ENCODE measurements around the gene L1CAM.

Gene L1CAM

DNA sequence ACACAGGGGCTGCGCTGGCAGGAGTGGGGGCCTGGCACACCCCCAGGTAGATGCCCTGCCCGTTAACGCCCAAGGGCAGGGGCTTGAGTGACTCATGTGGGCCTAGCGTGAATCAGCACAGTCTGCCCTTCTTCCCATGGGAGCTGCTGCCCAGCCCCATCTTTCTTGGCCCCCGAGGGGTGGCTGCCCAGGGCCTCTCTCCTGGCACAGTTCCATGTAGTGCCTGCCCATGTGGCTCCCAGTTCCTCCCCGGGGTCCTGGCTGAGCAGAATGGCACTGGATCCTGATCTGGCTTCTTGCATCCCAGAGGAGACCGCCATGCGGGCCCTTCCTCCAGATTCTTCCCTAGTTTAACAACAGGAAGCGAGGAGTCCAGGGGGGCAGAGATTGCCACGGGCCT lies 16.4 kb upstream of the L1CAM start:
- no peak for DNase-seq

DNA sequence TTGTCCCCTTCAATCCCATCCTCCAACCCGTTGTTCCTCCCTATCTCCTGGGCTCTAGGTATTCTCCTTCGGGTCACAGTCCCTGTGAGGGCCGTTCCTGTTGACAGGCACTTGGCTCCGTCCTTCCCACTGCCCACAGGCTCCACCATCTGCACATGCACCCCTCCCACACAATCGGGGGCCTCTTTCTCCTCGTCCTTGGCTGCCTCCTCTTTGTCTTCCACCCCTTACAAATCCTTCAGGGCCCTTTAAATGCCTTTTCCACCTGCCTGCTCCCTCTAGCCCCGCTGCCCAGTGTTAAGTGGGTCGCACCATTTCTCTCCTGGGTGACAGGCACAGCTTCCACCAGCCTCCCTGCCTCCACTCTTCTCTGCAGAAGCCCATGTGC lies 15.8 kb upstream of the L1CAM start:
- DNase-seq, result no peak

DNA sequence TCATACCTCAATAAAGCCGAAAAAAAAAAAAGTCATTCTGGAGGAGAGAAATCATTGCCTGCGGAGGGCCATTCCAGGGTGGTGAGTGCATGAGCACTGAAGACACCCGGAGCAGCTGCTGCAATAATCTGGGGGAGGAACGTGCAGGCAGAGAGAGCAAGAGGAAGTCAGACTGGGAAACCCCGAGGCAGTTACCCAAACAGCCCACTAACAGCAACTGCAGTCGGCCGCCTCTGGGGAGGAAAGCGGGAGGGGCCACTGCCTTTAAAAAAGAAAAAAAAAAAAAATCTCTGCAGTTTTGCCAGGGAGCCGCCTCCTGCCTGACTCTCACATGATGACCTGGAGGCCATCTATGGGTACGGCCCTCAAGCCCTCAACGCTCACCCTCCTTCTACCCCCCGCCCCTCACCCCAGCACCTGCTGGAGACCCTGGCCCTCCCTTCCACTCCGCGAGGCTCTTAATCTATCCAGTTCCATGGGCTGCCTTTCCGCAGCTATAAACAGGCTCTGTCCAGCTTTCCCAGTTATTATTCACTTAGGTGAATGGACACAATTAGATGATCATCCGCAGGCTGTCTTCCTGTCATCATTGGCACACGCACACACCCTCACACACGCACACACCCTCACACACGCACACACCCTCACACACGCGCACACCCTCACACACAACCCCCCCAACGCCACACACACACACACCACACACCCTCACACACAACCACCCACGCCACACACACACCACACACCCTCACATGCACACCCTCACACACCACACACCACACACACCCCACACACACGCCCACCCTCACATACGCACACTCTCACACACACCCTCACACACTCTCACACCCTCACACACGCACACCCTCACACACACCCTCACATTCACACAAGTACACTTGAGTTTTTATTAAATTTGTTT lies 15.1 kb upstream of the L1CAM start:
- DNase-seq, result peak; percentile 56 to 59

DNA sequence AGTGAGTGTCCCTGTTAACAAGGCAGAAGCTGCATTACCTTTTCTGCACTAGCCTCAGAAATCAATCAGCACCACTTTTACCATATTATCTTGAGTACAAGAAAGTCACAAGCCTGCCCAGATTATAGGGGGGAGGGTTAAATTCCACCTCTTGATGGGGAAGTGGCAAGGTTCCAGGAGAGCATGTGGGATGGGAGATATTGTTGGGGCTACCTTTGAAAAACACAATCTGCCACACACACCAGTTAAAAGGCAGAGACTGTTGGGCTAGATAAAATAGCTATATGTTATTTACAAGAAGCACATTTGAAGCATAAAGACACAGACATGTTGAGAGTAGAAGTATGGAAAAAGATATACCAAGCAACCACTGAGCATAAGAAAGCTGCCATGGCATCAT lies 11.9 kb upstream of the L1CAM start:
- DNase-seq, result no peak

DNA sequence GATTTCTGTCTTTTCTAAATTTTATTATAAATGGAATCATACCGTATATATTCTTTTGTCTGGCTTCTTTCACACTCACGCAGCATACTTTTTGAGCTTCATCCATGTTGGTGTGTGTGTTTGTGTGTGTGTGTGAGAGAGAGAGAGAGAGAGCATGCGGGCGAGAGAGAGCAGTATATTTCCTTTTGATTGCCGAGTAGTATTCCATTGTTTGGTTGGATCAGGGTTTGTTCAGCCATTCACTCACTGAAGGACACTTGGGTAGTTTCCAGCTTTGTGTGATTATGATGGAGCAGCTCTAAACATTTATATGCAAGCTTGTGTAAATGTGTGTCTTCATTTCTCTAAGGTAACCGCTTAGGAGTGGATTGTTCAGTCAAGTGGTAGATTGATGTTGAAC lies 3.1 kb upstream of the L1CAM start:
- no peak for DNase-seq

DNA sequence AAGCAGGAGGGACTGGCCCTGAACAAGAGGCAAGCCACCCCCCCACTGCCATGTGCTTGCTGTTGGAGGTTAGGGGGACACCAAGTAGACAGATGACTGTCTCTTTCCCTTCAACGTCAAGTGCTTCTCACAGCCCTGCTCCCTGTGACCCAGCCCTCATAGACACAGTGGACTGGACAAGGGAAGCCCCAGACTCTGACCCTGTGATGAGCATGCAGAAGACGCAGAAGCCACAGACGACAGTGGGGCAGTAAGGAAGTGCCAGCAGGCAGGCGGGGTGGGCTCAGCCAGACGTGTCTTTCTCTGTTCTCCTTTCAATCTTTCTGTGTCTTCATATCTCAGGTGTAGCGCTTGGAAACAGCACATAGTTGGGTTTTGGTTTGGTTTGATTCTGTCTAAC lies 2.4 kb upstream of the L1CAM start:
- DNase-seq, result no peak

DNA sequence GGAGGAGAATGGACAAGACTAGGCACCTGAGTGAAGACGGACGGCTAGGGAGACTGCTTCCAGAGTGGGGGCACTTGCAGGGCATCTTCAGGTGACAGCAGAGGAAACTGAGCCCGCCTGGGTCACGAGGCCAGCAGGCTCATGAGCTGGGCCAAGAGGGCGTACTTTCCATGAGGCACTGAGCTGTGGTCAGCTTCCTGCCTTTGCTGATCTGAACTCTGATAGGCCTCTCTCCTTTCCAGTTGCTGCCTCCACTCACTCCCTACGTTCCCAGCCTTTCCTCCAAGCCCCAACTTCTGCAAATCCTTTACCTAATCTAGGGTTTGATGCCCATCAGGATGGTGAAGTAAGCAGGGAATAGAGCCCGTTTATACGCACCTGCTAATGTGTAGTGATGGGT lies 1.4 kb upstream of the L1CAM start:
- no peak for DNase-seq

DNA sequence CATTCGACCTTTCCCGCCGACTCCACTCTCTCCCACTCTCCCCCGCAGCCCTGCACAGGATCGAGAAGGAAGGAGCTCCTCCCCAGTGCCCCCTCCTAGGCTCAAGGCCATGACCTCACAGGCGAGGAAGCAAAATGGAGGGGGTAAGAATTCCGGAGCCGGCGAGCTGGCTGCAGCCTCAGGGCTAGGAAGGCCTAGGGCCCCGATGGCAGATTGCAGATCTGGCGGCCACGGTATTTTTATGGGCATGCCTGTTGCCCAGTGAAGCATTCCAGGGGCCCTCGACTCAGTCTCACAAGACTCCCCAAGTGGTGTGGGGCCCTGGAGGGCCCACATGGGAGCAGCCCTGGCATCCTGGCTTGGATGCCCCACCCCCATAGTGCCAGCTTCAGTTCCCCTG lies 942 bp upstream of the L1CAM start:
- DNase-seq, result no peak

DNA sequence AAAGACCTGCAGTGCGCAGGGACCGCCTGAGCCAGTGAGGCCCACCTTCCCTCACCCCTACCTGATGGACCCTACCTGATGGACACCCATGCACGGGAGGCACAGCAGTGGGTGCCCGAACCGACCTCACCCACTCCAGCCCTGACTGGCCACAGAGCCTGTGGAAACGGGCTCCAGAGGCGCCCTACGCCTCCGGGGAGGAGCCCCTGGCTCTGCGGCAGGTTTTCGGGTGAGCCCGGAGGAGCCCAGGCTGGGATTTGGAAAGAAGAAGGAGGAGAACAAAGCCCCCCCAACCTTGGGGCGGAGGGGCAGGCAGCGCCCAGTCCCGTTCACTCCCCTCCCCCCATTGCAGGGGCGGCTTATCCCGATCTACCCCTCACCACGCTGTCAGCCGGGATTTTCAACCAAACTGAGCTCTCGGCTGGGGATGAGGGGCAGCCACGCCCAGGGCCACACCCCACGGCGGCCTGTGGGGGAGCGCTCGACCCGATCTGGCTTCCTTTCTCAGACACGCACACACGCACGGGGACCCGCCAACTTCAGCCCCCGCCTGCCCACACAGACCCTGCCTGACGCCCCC lies 675 bp downstream of the L1CAM start:
- DNase-seq, result no peak

DNA sequence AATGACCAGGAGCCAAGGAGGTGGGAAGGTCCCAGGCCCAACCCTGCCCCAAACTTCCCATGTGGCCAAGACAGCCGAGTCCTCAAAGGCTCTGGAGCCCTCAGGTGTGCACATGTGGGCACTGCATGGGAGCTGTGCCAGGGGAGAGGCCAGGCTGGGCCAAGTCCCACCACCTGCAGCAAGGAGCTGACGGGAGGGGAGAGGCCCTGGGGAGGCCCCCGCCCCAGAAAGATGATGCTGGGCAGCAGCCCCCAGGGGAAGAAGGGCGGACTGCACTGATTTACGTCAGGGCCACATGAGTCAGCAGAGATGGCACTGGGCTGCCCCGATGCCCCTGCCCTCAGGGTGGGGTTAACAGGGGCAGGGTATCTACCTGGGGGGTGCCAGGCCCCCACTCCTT lies 1.4 kb downstream of the L1CAM start:
- no peak for DNase-seq

DNA sequence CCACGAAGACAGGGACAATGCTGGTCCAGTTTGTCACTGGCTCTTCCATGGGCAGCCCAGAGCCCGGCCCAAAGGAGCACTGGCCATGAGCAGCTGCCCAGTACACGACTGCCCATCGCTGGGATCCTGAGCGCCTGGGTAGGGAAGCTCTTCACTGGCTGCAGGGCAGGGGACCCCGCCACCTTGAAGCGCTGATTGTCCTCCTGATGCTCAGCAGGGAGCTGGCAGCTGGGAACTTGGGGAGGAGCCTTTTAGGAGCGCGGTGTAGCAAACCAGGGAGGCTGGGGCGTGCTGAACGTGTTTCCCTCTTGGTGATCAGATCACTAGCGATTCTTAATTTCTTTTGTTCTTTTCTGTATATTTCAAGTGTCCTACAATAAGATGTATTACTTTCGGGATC lies 1.8 kb downstream of the L1CAM start:
- no peak for DNase-seq

DNA sequence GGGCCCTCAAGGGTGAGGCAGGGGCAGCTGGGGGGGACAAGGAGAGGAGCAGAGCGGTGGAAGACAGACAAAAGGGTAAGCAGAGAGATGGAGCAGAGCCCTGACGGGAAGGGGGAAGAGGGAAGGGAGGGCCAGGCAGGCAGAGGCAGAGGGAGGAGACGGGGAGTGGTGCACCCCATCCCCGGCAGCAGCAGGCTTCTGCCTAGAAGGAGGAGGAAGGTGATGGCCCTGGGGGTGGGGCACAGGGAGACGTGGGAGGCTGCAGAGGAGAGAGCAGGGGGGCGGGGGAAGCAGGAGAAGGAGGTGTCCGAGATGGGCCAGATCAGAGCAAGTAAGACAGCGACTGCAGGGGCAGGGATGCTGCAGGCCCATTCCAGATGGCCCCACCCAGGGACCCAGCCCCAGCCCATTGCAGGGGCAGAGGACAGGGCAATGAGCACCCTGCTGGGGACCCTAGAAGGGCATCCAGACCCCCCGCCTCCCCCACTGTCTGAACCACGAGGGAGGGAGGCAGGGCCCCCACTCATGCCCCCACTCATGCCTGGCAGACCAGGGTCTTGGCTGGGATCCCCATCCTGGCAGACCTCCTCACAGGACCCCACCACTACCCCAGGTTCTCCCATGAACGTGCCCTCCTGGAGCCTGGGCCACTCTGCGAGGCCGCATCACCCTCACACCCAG lies 2.7 kb downstream of the L1CAM start:
- DNase-seq, result no peak

DNA sequence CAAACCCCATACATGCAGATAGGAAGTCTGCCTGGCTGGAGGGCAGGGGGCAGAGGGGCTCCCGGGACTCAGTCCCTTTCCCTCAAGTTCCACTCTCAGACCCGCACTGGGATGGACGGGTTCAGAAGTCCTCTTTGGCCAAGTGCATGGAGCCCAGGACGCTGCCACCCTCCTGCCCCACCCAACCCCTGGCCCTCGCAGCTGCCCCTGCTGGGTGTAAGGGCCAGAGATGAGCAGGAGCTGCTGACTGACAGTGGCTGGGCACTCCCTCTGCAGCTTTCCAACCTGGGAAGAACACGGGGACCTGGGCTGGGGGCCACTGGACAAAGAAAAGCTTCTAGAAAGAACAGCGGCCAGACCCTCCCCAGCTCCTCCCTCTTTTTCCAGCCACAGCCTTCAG lies 3.4 kb downstream of the L1CAM start:
- no peak for DNase-seq

DNA sequence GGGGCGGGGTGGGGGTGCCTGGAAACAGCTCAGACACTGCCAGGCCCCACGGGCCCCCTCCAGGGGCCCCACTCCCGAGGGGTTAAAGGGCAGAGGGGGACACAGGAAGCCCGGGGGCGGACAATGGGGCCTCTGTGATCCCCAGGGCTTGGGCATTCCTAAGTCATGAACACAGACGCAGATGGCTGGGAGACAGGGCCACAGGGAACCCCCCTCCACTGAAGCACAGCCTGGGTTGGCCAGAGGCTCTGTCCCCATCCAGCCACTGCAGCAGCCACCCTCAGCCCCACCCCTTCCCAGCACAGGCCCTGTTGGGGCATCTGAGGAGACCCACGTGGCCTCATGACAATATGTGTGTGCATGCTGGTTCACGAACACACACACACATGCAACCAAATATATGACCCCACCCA lies 3.9 kb downstream of the L1CAM start:
- no peak for DNase-seq

DNA sequence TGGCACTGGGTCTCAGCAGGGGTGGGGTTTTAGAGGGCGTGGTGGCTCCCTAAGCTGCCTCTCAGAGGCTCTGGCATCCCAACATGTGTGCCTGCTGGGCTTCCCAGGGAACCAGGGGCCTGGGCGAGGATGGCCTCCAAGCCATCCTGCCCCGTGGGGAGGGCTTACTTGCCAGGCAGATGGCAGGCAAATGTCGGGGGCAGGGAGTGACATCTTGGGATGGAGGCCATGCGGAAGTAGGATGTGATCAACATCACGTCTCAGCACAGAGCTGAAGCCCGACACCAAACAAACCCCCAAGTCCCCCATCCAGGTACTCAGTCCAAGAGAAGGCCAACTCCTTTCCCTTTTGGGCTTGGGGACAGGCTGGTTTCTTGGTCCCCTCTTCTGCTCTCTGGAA lies 4.7 kb downstream of the L1CAM start:
- no peak for DNase-seq

DNA sequence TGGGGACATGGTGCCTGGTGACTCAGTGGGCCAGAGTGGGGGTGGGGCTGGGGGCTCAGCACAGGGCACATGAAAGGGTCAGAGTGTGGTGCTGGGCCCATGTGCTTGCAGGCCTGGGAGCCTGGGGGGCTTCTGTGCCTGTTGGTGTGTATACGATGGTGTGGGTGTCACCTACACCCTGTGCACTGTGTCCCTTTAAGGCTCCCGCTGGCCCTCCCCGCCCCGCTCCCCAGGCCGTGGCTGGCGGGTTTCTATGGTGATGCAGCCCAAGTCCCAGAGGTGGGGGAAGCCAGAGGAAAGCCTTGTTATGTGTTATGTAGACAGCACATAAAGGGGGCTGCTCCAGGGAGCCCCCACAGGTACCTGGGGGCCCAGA lies 5.5 kb downstream of the L1CAM start:
- no peak for DNase-seq

DNA sequence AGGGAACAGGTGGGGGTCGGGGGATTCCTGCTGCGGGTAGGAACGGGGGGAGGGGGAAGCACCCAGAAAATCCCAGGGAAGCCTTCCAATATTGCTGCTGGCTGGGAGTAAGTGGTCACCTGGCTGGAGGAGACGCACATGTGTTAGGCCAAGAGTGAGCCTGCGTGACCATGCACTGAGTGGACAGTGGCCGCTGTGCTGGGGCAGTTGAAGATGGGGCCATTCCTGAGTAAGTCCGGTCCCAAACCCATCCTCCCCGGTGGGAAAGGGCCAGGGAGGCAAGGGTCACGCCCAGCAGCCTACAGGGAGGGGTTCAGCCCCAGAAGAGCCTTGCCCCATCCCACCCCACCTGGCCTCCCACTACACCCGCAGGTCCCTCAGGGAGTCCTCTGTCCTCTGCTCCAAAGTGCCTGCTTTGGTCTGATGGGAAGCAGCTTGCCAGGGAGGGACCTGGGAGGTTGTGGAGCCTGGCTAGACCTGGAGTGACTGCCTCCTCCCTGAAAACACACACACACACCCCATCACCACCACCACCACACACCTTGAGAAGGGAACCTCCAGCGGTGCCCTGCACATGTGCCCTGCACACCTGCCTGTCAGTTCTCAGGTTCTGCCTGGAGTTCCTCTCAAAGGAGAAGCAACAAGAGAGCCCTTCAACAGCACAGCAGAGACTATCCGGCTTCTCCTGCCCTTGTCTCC lies 6.1 kb downstream of the L1CAM start:
- no peak for DNase-seq

DNA sequence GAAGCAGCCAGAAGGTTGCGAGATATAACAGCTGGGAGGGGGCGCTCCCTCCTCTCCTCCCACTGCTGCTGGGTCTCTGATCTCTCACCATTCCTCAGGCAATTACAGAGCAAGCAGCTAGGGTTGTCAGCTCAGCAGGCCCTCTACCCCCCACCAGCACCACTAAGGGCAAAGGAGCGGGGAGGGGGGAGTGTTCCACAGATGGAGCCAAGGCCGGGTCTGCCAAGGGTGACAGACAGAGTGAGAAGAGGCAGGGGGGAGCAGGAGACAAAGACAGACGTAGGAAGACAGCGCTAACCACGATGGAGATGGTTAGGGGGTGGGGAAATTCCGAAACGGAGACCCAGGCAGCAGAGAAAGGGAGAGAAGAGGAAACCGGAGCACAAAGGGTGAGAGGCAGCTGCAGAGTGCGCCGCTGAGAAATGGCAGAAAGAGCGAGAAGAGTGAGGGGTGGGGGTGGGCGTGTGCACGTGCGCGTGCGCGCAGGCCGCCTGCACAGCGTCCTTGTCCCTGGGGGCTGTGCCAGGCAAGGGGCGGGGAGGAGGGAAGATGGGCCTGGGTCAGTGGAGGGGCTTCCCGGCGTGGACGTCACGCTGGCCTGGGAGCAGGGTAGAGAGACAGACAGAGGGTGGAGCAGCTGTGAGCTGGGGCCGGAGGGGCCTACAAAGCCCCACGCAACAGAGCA lies 6.9 kb downstream of the L1CAM start:
- DNase-seq, result no peak

DNA sequence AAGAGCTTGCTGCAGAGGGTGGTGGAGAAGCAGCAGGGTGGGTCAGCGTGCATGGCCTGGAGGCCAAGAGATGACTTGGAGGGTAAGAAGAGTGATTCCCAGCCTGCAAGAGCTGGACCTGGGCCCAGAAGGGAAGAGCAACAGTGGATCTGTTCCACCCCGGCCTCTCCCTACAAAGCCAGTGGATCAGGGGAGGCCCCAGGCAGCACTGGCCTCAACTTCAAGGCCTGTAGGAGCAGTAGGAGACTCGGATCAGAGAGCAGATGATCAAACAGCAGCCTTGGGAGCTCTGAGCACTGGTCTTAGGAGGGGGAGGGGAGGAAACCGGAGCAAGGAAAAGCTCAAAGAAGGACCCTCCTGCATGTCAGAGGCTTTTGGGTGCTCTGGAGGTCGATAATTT lies 7.6 kb downstream of the L1CAM start:
- no peak for DNase-seq

DNA sequence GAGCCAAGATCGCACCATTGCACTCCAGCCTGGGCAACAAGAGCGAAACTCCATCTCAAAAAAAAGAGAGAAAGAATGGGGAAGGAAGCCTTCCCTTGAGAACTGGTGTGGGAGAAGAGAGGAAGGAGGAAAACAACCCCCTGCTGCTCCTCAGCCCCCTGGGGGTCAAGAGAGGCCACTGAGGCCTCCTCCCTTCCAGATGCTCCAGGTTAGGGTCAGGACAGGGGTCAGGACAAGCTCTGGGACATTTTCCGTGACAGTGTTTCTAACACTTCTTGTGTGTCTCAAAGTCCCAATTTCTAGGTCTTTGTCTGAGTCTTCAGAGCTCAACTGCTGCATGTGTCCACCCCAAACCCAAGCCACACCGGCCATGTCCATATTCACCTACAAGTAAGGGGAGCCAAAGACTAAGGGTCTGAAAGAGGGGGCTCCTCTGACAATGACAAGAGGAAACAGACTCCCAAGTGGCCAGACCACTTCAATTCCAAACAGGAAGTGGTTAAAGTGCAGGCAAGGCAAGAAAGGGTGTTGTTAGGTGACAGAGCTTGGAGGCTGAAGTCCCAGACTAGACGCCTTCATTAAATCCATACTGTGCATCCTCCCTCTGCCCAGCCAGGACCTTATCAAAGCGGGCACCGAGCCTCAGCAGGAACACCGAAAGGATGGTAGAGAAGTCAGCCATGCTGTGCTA lies 8.3 kb downstream of the L1CAM start:
- DNase-seq, result no peak

DNA sequence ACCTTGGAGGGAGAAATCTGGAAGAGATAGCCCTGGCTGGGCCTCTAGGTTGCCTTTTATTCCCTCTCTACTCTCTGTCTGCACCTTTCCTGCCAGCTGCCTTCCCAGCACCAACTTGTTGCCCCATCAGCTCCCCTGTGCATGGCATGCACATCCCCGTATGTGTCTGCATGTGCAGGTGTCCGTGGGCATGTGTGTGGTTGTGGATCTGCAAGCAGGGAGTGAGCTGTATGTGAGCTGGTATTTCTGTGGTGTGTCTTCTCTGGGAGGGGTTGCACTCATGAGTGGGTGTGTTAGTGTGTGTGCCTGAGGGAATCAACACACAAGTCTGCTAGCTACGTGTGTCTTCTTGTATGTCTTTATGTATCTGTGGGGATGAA lies 9.9 kb downstream of the L1CAM start:
- no peak for DNase-seq

DNA sequence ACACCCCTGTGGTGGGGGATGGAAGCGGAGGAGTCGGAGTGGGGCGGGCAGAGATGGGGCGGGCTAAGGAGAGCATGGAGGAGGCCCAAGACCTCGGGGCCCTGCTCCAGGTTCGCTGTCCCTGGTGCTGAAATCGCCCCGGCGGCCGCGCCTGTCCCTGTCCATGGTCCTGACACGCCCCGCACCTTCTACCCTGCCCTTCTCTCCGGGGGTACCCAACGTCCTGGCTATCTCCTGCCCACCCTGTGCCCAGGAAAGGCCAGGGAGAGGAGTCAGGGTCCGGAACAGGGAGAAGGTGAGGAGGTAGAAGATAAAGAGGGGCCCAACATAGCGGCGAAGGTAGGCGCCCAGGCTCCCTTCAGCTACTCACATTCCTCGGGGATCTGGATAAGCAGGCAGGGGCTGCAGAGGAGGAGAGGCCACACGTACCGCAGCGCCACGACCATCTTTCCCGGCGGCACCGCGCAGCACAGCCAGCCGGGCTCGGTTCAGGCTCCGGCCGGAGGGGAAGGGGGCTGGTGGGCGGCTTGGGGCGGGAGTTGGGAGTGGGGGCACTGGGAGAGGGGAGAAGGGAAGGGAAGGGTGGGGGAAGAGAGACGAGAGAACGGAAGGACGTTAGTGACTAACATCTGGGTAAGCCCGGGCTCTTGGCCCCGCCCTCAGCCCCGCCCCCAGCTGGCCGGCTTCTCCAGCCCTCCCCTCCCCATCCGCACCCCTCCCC lies 10.4 kb downstream of the L1CAM start:
- DNase-seq, result no peak

Data from NCI-H2081 (cell line).